HepG2 (cell line): Measurements from ENCODE around the gene RNF25. TPM values are rescaled to one million over a fixed set of nuclear protein-coding genes. Genes with fewer than 3 reads are reported as not detected.
A peak's percentile ranks its signal among the peaks of the same experiment; 100 is the strongest.

Source experiments
- ATAC-seq: fragments of 200-7000 bp; cut with Tn5 transposase; 3 replicates; pipeline ENCODE4 v1.9.1; 2020; ENCODE audit warnings: mild to moderate bottlenecking, moderate library complexity
- BruUV-seq: library from RNA; stranded (reverse); fragments of 400-500 nt; replicated peaks from 2 replicates; lab custom pipeline; 2021; lab: Mats Ljungman, UMichigan
- CTCF ChIA-PET: fragments of 300-600 bp; formaldehyde crosslinking; extraction: SDS; loops from one replicate; lab custom pipeline; 2021; ENCODE audit warnings: low total read pairs, inconsistent platforms, low intra/inter-chr PET ratio; lab: Yijun Ruan, JAX
- POLR2A ChIA-PET: fragments of 350-600 bp; sonication (Branson Sonifier 250); formaldehyde crosslinking; loops from one replicate; lab custom pipeline; 2020; ENCODE audit warnings: antibody characterized with exemption, inconsistent platforms; lab: Yijun Ruan, JAX
- DNase-seq: peaks from one replicate; pipeline ENCODE4 v3.0.0-alpha.2; 2015; ENCODE audit warnings: low spot score
- FAIRE-seq: peaks from 3 replicates; lab custom pipeline; 2011; peaks lifted over from hg19 to GRCh38; lab: Jason Lieb, UNC
- H2AFZ ChIP-seq: one replicate; pipeline ENCODE4 v1.6.1; 2011; ENCODE audit warnings: low read length, inconsistent platforms
- H3K27ac ChIP-seq: fragments of 300-600 bp; 3 replicates; pipeline ENCODE4 v1.8.0; 2011; ENCODE audit warnings: mixed run types, mild to moderate bottlenecking, mixed read lengths, low read length, inconsistent platforms; ENCODE audit not compliant: insufficient read depth; ENCODE audit errors: extremely low read length
- H3K27me3 ChIP-seq, 2 experiments: fragments of 200-600 bp in 1 of 2; 2 replicates in 1 of 2; 3 replicates in 1 of 2; pipeline versions ENCODE4 v1.6.0 to v1.8.0; 2011; ENCODE audit warnings: low read length in 2 of 2, mild to moderate bottlenecking in 2 of 2, moderate library complexity in 2 of 2, inconsistent platforms in 1 of 2; ENCODE audit not compliant: insufficient read depth in 2 of 2, control insufficient read depth in 1 of 2
- H3K36me3 ChIP-seq, 2 experiments: fragments of 200-600 bp in 1 of 2; replicated peaks in 1 of 2; 2 replicates in 1 of 2; 3 replicates in 1 of 2; pipeline versions ENCODE4 v1.5.1 to v1.8.0; 2011; ENCODE audit warnings: low read length in 2 of 2, inconsistent platforms in 1 of 2; ENCODE audit not compliant: insufficient read depth in 2 of 2, control insufficient read depth in 1 of 2
- H3K4me1 ChIP-seq: 2 replicates; pipeline ENCODE4 v1.5.1; 2012; ENCODE audit warnings: low read length, inconsistent platforms; ENCODE audit not compliant: insufficient read depth
- H3K4me2 ChIP-seq: 2 replicates; pipeline ENCODE4 v1.6.0; 2011; ENCODE audit warnings: low read depth, low read length, inconsistent platforms
- H3K4me3 ChIP-seq, 3 experiments: fragments of 200-600 bp in 1 of 3; sonication (generic), shearing (Covaris generic) in 1 of 3; replicated peaks in 1 of 3; 2 replicates each; pipeline ENCODE4 v1.5.1; 2011 to 2016; ENCODE audit warnings: low read length in 3 of 3, inconsistent platforms in 2 of 3, low read depth in 2 of 3, mild to moderate bottlenecking in 2 of 3, control low read depth in 1 of 3, mixed read lengths in 1 of 3; ENCODE audit not compliant: insufficient read depth in 1 of 3
- H3K79me2 ChIP-seq: one replicate; pipeline ENCODE4 v1.6.1; 2011; ENCODE audit warnings: low read length, inconsistent platforms; ENCODE audit not compliant: insufficient read depth
- H3K9ac ChIP-seq: 2 replicates; pipeline ENCODE4 v1.6.0; 2011; ENCODE audit warnings: mild to moderate bottlenecking, low read depth, low read length, inconsistent platforms; ENCODE audit not compliant: insufficient read depth
- H3K9me3 ChIP-seq: 2 replicates; pipeline ENCODE4 v1.5.1; 2012; ENCODE audit warnings: mild to moderate bottlenecking, low read length
- H4K20me1 ChIP-seq: 2 replicates; pipeline ENCODE4 v1.6.0; 2011; ENCODE audit warnings: inconsistent platforms, mild to moderate bottlenecking, low read length, moderate library complexity; ENCODE audit not compliant: insufficient read depth
- AHDC1 ChIP-seq: sonication (generic); formaldehyde crosslinking; IDR thresholded peaks from 2 replicates; pipeline ENCODE4 v1.5.1; 2020; ENCODE audit warnings: mild to moderate bottlenecking, missing genetic modification reagents, borderline replicate concordance
- FOXO1 ChIP-seq: sonication (generic); formaldehyde crosslinking; IDR thresholded peaks from 2 replicates; pipeline ENCODE4 v1.4.0; 2020; ENCODE audit warnings: missing genetic modification reagents
- GMEB2 ChIP-seq: IDR thresholded peaks from 2 replicates; pipeline ENCODE4 v1.6.1; 2016; ENCODE audit warnings: missing biosample characterization, missing genetic modification reagents, low read depth
- NFRKB ChIP-seq: fragments of 450-650 bp; IDR thresholded peaks from 2 replicates; pipeline ENCODE4 v1.6.1; 2017
- NR2F6 ChIP-seq, 2 experiments: IDR thresholded peaks; 2 replicates each; pipeline ENCODE4 v1.6.1; 2016; ENCODE audit warnings: antibody characterized with exemption in 1 of 2, mild to moderate bottlenecking in 1 of 2
- PCBP2 ChIP-seq: fragments of 200-400 bp; formaldehyde crosslinking; optimal IDR thresholded peaks from 2 replicates; pipeline ENCODE3; 2018; ENCODE audit warnings: low read length, low read depth; ENCODE audit not compliant: poor library complexity, severe bottlenecking
- PLSCR1 ChIP-seq: sonication (generic); formaldehyde crosslinking; IDR thresholded peaks from 2 replicates; pipeline ENCODE4 v1.5.0; 2020; ENCODE audit warnings: missing genetic modification reagents, mild to moderate bottlenecking, borderline replicate concordance
- PRPF4 ChIP-seq: fragments of 200-400 bp; formaldehyde crosslinking; IDR thresholded peaks from 2 replicates; pipeline ENCODE4 v1.6.1; 2016; ENCODE audit warnings: low read length, low read depth; ENCODE audit not compliant: poor library complexity, severe bottlenecking
- RFX5 ChIP-seq: IDR thresholded peaks from 2 replicates; pipeline ENCODE4 v1.6.1; 2011; ENCODE audit warnings: low read depth, low read length, improper control_type of control experiment
- SP140L ChIP-seq: sonication (generic); formaldehyde crosslinking; IDR thresholded peaks from 2 replicates; pipeline ENCODE4 v1.4.0; 2020; ENCODE audit warnings: missing genetic modification reagents, borderline replicate concordance
- ZNF17 ChIP-seq: sonication (generic); formaldehyde crosslinking; IDR thresholded peaks from 2 replicates; pipeline ENCODE4 v1.5.0; 2020; ENCODE audit warnings: mild to moderate bottlenecking, missing genetic modification reagents
- ZNF234 ChIP-seq: sonication (generic); formaldehyde crosslinking; conservative IDR thresholded peaks from 2 replicates; pipeline ENCODE4 v1.5.1; 2020; ENCODE audit warnings: mild to moderate bottlenecking, missing genetic modification reagents
- ZNF431 ChIP-seq: sonication (generic); formaldehyde crosslinking; IDR thresholded peaks from 2 replicates; pipeline ENCODE4 v1.9.0; 2022; ENCODE audit warnings: missing genetic modification reagents, low read depth, mild to moderate bottlenecking, borderline replicate concordance
- ZNF652 ChIP-seq: IDR thresholded peaks from 2 replicates; pipeline ENCODE4 v1.6.1; 2016; ENCODE audit warnings: low read depth, borderline replicate concordance
- ZNF883 ChIP-seq: sonication (generic); formaldehyde crosslinking; IDR thresholded peaks from 2 replicates; pipeline ENCODE4 v1.5.1; 2020; ENCODE audit warnings: mild to moderate bottlenecking, missing genetic modification reagents; ENCODE audit errors: not compliant biosample characterization
- WGBS: methylation state at CpG from one replicate; pipeline ENCODE4 v1.1.6; 2017; ENCODE audit warnings: low lambda C conversion rate; 5-methylcytosine and 5-hydroxymethylcytosine counted together
- in situ Hi-C: cut with HindIII; loops from 2 replicates; pipeline ENCODE4 v1.10.0; 2017; ENCODE audit warnings: low pct_unique_long_range_greater_than_20kb; ENCODE audit not compliant: extremely low pct_ligation_motif_present
- intact Hi-C: fragments of 100-400 bp; cut with micrococcal nuclease; formaldehyde crosslinking; loops from one replicate; pipeline ENCODE4 v1.10.0; 2022; ENCODE audit not compliant: unreplicated experiment
- polyA plus RNA-seq, 8 experiments: library from polyadenylated mRNA; depleted of rRNA in 3 of 8; stranded (reverse) in 7 of 8; unstranded in 1 of 8; fragments of >200 nt; fragmentation: Illumina TruSeq in 4 of 8; extraction: Trizol in 4 of 8; gene quantifications; 2 replicates each; pipeline versions ENCODE4 v1.2.1 to v1.2.3, GENCODE V29; 2011 to 2016; ENCODE audit warnings: low read depth in 4 of 8, missing spikeins in 1 of 8, mixed read lengths in 1 of 8; ENCODE audit not compliant: insufficient read depth in 1 of 8
- total RNA-seq, 5 experiments: library from RNA; depleted of rRNA; stranded (reverse); fragments of >200 nt; fragmentation: Illumina TruSeq; extraction: Trizol; gene quantifications; 2 replicates each; pipeline ENCODE4 v1.2.3, GENCODE V29; 2016; ENCODE audit warnings: low read depth in 1 of 5

RNF25 gene
- total and polyA plus RNA-seq, 2 of the 13 experiments (the other 11 are each of a cell fraction or from before 2014, with no cell fraction given): 37.0 to 87.6 TPM

GRCh38 chr2:218710334-218710686, 38.5 kb upstream of the RNF25 start (continued):
- 0 out of 2 replicates have a peak, but pooled peaks have one; percentile 14 for TF ChIP-seq PLSCR1 (CRISPR knock-in tag)
- no peak; the same call in 1 of the 2 replicates for TF ChIP-seq ZNF431
- peak; percentile 60; the same call in 1 of the 2 replicates for TF ChIP-seq ZNF17 (CRISPR knock-in tag)
- 0 out of 2 replicates have a peak, but pooled peaks have one; percentile 2 for TF ChIP-seq SP140L (CRISPR knock-in tag)
- 0 out of 2 replicates have a peak, but pooled peaks have one; percentile 15 for TF ChIP-seq ZNF234 (CRISPR knock-in tag)

GRCh38 chr2:218709908-218710307, 38.1 kb upstream of the RNF25 start:
- H3K4me3 ChIP-seq: peak overlapping the region in 2 of 3 experiments; percentile 93 to 97; a peak in 2 of 6 replicates
- TF ChIP-seq FOXO1 (CRISPR knock-in tag) (no peak), NR2F6 (IDR thresholded peaks at IDR 0.05) (no peak), NR2F6 (CRISPR knock-in tag; IDR thresholded peaks at IDR 0.05) (no peak), PCBP2 (peak; percentile 38), AHDC1 (CRISPR knock-in tag) (no peak), NFRKB (no peak), ZNF883 (CRISPR knock-in tag) (no peak), GMEB2 (CRISPR knock-in tag) (no peak), RFX5 (no peak), PRPF4 (no peak), ZNF652 (CRISPR knock-in tag) (no peak)

More at GRCh38 chr2:218709908-218710307, 38.1 kb upstream of the RNF25 start:
- in situ Hi-C loops (no loop called here), intact Hi-C loops (loop anchor here (1.0 to 2.0 kb wide), 3 partner anchors 45 to 137 kb away; no protein-coding TSS in a partner anchor)
- Histone ChIP-seq H3K4me1 (peaks cover 45% of the 10 kb centered on the region), H3K9me3 (no peaks in the 10 kb centered on the region), H3K27me3 (no peaks in the 10 kb centered on the region; a peak in 1 of 5 replicates), H3K4me2 (peak overlapping the region; percentile 86), H3K36me3 (peaks cover 2 to 9% of the 10 kb centered on the region in 2 experiments; a peak in 3 of 5 replicates), H2AFZ (no peak overlapping the region), H4K20me1 (peaks cover 3% of the 10 kb centered on the region; the same call in 1 of the 2 replicates), H3K27ac (no peak overlapping the region), H3K9ac (no peak overlapping the region), H3K79me2 (peaks cover 40% of the 10 kb centered on the region)
- WGBS: 85% methylated on average over 8 of the region's 8 CpGs
- no TSS peak for BruUV-seq
- no peak for FAIRE-seq
- CTCF ChIA-PET: interaction anchor here (2.6 kb wide), 1 partner anchor 137 kb away, joined by 49 read pairs; no protein-coding TSS in a partner anchor
- DNase-seq: no peak
- POLR2A ChIA-PET: interaction anchor here (1.0 to 2.4 kb wide), 12 partner anchors 12 to 138 kb away, joined by 3 to 22 read pairs (median 12); partner anchors contain the start of genes BCS1L, CYP27A1, RNF25 and STK36
- ATAC-seq: no peak
